A549 (cell line): Measurements from ENCODE around the gene RAPGEF3. TPM values are rescaled to one million over a fixed set of nuclear protein-coding genes. Genes with fewer than 3 reads are reported as not detected.

Source experiments
- ATAC-seq, 2 experiments: fragments of 200-7000 bp in 1 of 2; fragments of >200 bp in 1 of 2; cut with Nextera tagmentation in 1 of 2; cut with Tn5 transposase in 1 of 2; 3 replicates each; pipeline versions ENCODE4 v1.8.0 to v1.9.1; 2018 to 2020; ENCODE audit warnings: mild to moderate bottlenecking in 1 of 2, moderate library complexity in 1 of 2
- CTCF ChIA-PET: fragments of 300-600 bp; sonication (Branson Sonifier 250); formaldehyde crosslinking; extraction: SDS; loops from one replicate; lab custom pipeline; 2021; ENCODE audit warnings: antibody characterized with exemption, inconsistent platforms; lab: Yijun Ruan, JAX
- POLR2A ChIA-PET: fragments of 350-600 bp; formaldehyde crosslinking; extraction: SDS; loops from one replicate; lab custom pipeline; 2021; ENCODE audit warnings: antibody characterized with exemption, inconsistent platforms; lab: Yijun Ruan, JAX
- DNase-seq, 2 experiments: peaks; one replicate each; pipeline versions ENCODE4 v3.0.0 to v3.0.0-alpha.2; 2011 to 2016; ENCODE audit warnings: low read depth in 1 of 2, low spot score in 1 of 2
- FAIRE-seq: peaks from 2 replicates; lab custom pipeline; 2011; peaks lifted over from hg19 to GRCh38; lab: Jason Lieb, UNC
- H3K27ac ChIP-seq, 2 experiments: fragments of >200 bp; sonication (Bioruptor Twin); formaldehyde crosslinking; 3 replicates each; pipeline ENCODE4 v1.5.1; 2016 to 2017
- H3K4me1 ChIP-seq: fragments of >200 bp; sonication (Bioruptor Twin); formaldehyde crosslinking; 3 replicates; pipeline ENCODE4 v1.6.1; 2016
- H3K4me2 ChIP-seq: fragments of >200 bp; sonication (Bioruptor Twin); formaldehyde crosslinking; 3 replicates; pipeline ENCODE4 v1.6.1; 2016
- H3K4me3 ChIP-seq: fragments of >200 bp; sonication (Bioruptor Twin); formaldehyde crosslinking; 3 replicates; pipeline ENCODE4 v1.5.1; 2016
- H3K9me3 ChIP-seq: fragments of >200 bp; sonication (Bioruptor Twin); formaldehyde crosslinking; 3 replicates; pipeline ENCODE4 v1.6.1; 2016
- BHLHE40 ChIP-seq: IDR thresholded peaks from 2 replicates; pipeline ENCODE4 v1.6.1; 2012; ENCODE audit warnings: low read depth, low read length, inconsistent platforms
- CEBPB ChIP-seq, 2 experiments: fragments of >200 bp in 1 of 2; sonication (Bioruptor Twin) in 1 of 2; formaldehyde crosslinking in 1 of 2; IDR thresholded peaks; 2 replicates each; pipeline ENCODE4 v1.6.1; 2012 to 2016
- CHD4 ChIP-seq: fragments of 200-600 bp; sonication (generic); IDR thresholded peaks from 2 replicates; pipeline ENCODE4 v1.6.1; 2016; ENCODE audit warnings: antibody characterized with exemption, mild to moderate bottlenecking, borderline replicate concordance
- E2F6 ChIP-seq: IDR thresholded peaks from 2 replicates; pipeline ENCODE4 v1.6.1; 2012; ENCODE audit warnings: low read depth, borderline replicate concordance
- FOXS1 ChIP-seq: fragments of 250-450 bp; sonication (Bioruptor Pico); IDR thresholded peaks from 2 replicates; pipeline ENCODE4 v1.5.0; 2020; ENCODE audit warnings: mild to moderate bottlenecking, moderate library complexity
- HEYL ChIP-seq: fragments of 250-450 bp; sonication (Bioruptor Pico); IDR thresholded peaks from 2 replicates; pipeline ENCODE4 v1.8.0; 2021; ENCODE audit warnings: mild to moderate bottlenecking, moderate library complexity
- HOXA7 ChIP-seq: fragments of 250-450 bp; sonication (Bioruptor Pico); IDR thresholded peaks from 2 replicates; pipeline ENCODE4 v1.5.0; 2020; ENCODE audit warnings: mild to moderate bottlenecking, moderate library complexity
- HOXB13 ChIP-seq: fragments of 250-450 bp; sonication (Bioruptor Pico); IDR thresholded peaks from 2 replicates; pipeline ENCODE4 v1.5.0; 2020; ENCODE audit warnings: low read depth, mild to moderate bottlenecking, moderate library complexity
- HOXB5 ChIP-seq: fragments of 250-450 bp; sonication (Bioruptor Pico); IDR thresholded peaks from 2 replicates; pipeline ENCODE4 v1.5.0; 2020; ENCODE audit warnings: mild to moderate bottlenecking, moderate library complexity
- KDM5A ChIP-seq: fragments of 200-600 bp; sonication (generic); IDR thresholded peaks from 2 replicates; pipeline ENCODE4 v1.6.1; 2016; ENCODE audit warnings: antibody characterized with exemption, mild to moderate bottlenecking
- MAFK ChIP-seq: fragments of 450-650 bp; IDR thresholded peaks from 2 replicates; pipeline ENCODE4 v1.6.1; 2014; ENCODE audit not compliant: partially characterized antibody
- NFE2L2 ChIP-seq: fragments of 150-350 bp; conservative IDR thresholded peaks from 2 replicates; pipeline ENCODE4 v1.6.1; 2014; ENCODE audit warnings: low read length
- NR3C1 ChIP-seq: fragments of >200 bp; sonication (Bioruptor Twin); formaldehyde crosslinking; IDR thresholded peaks from 3 replicates; pipeline ENCODE4 v1.6.1; 2017
- RARB ChIP-seq: fragments of 250-450 bp; sonication (Bioruptor Pico); IDR thresholded peaks from 2 replicates; pipeline ENCODE4 v1.8.0; 2021; ENCODE audit warnings: mild to moderate bottlenecking, moderate library complexity
- RCOR1 ChIP-seq: fragments of 150-350 bp; IDR thresholded peaks from 2 replicates; pipeline ENCODE4 v1.6.1; 2014; ENCODE audit warnings: antibody characterized with exemption, low read length, low read depth
- SREBF2 ChIP-seq: fragments of 450-650 bp; IDR thresholded peaks from 2 replicates; pipeline ENCODE4 v1.6.1; 2014; ENCODE audit warnings: mild to moderate bottlenecking, moderate library complexity
- TP53 ChIP-seq: fragments of 250-450 bp; sonication (Bioruptor Pico); IDR thresholded peaks from 2 replicates; pipeline ENCODE4 v1.5.0; 2021; ENCODE audit warnings: mild to moderate bottlenecking, moderate library complexity
- ZSCAN20 ChIP-seq: fragments of 250-450 bp; sonication (Bioruptor Pico); IDR thresholded peaks from 2 replicates; pipeline ENCODE4 v1.8.0; 2022; ENCODE audit warnings: mild to moderate bottlenecking, moderate library complexity
- WGBS: methylation state at CpG from one replicate; pipeline ENCODE4 v1.1.6; 2017; ENCODE audit errors: missing lambda C conversion rate; 5-methylcytosine and 5-hydroxymethylcytosine counted together
- polyA plus RNA-seq, 4 experiments: library from polyadenylated mRNA; depleted of rRNA in 3 of 4; stranded (reverse); fragments of >200 nt; fragmentation: RNase III in 1 of 4; extraction: RNeasy Plus Mini Kit Qiagen cat#74134 plus additional on column Dnase treatment in 1 of 4; gene quantifications; 2 replicates in 3 of 4; 3 replicates in 1 of 4; pipeline ENCODE4 v1.2.3, GENCODE V29; 2011 to 2017
- TF ChIP-seq, protein P1 (sequence below): IDR thresholded peaks from 2 replicates; pipeline ENCODE4 v1.6.1; 2012
- TF ChIP-seq, protein P2 (sequence below): fragments of 200-600 bp; sonication (generic); IDR thresholded peaks from 2 replicates; pipeline ENCODE4 v1.6.1; 2016; ENCODE audit warnings: antibody characterized with exemption, mild to moderate bottlenecking, moderate library complexity
- TF ChIP-seq, protein P3 (sequence below): fragments of >200 bp; sonication (Bioruptor Twin); formaldehyde crosslinking; IDR thresholded peaks from 3 replicates; pipeline ENCODE4 v1.6.1; 2016

Gene RAPGEF3
- polyA plus RNA-seq, 2 of the 4 experiments (the other 2 are of a cell fraction) = 0.70 to 0.89 TPM

- no peak overlapping the region for H3K4me2 ChIP-seq
- no peak for DNase-seq
- H3K4me1 ChIP-seq = no peaks in the 10 kb centered on the region
- no peak for TF ChIP-seq MAFK
- TF ChIP-seq FOXS1 (CRISPR knock-in tag) = no peak
- TF ChIP-seq KDM5A = no peak
- H3K4me3 ChIP-seq = no peak overlapping the region
- no peak for ATAC-seq
- POLR2A ChIA-PET = no interaction called here
- FAIRE-seq = no peak
- 100% methylated on average over 1 of the region's 9 CpGs for WGBS
- H3K9me3 ChIP-seq = no peaks in the 10 kb centered on the region
- no peak overlapping the region for H3K27ac ChIP-seq
- CTCF ChIA-PET = interaction anchor here (1.2 to 59.0 kb wide), 7 partner anchors 9 to 79 kb away, joined by 3 to 1532 read pairs (median 28); partner anchors contain the start of genes ENDOU and RAPGEF3
Measured at GRCh38 chr12:47794679-47795078, 36.0 kb upstream of the RAPGEF3 start.

GRCh38 chr12:47793015-47793681 is 34.5 kb upstream of the RAPGEF3 start:
- Histone ChIP-seq H3K9me3 (no peaks in the 10 kb centered on the region), H3K27ac (no peak overlapping the region), H3K4me3 (no peak overlapping the region), H3K4me1 (no peaks in the 10 kb centered on the region), H3K4me2 (no peak overlapping the region)
- 94% methylated on average over 10 of the region's 15 CpGs for WGBS
- ChIA-PET POLR2A (interaction anchor here (0.6 kb wide), 1 partner anchor 34 kb away, joined by 3 read pairs; no protein-coding TSS in a partner anchor), CTCF (interaction anchor here (0.7 to 59.0 kb wide), 10 partner anchors 9 to 157 kb away, joined by 3 to 1532 read pairs (median 4); partner anchors contain the start of genes ENDOU, HDAC7 and RAPGEF3)
- no peak for ATAC-seq
- FAIRE-seq = no peak
- no peak for DNase-seq
- no peak for TF ChIP-seq RCOR1
- TF ChIP-seq ZSCAN20 = no peak
- TF ChIP-seq HOXB13 (CRISPR knock-in tag) = no peak

- WGBS = 93% methylated on average over 10 of the region's 16 CpGs
- no peak for TF ChIP-seq HOXA7 (CRISPR knock-in tag)
- no peak for TF ChIP-seq BHLHE40
- no peak for TF ChIP-seq FOXS1 (CRISPR knock-in tag)
- no peak for TF ChIP-seq HEYL
- no peak for TF ChIP-seq CHD4
- no peak for TF ChIP-seq CEBPB (IDR thresholded peaks at IDR 0.05)
- TF ChIP-seq, protein P1, sequence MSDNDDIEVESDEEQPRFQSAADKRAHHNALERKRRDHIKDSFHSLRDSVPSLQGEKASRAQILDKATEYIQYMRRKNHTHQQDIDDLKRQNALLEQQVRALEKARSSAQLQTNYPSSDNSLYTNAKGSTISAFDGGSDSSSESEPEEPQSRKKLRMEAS = no peak
- no peak for TF ChIP-seq HOXB5 (CRISPR knock-in tag)
- no peak for TF ChIP-seq RARB (CRISPR knock-in tag)
- TF ChIP-seq NR3C1 = no peak
- no peak for TF ChIP-seq TP53
- TF ChIP-seq, protein P2, sequence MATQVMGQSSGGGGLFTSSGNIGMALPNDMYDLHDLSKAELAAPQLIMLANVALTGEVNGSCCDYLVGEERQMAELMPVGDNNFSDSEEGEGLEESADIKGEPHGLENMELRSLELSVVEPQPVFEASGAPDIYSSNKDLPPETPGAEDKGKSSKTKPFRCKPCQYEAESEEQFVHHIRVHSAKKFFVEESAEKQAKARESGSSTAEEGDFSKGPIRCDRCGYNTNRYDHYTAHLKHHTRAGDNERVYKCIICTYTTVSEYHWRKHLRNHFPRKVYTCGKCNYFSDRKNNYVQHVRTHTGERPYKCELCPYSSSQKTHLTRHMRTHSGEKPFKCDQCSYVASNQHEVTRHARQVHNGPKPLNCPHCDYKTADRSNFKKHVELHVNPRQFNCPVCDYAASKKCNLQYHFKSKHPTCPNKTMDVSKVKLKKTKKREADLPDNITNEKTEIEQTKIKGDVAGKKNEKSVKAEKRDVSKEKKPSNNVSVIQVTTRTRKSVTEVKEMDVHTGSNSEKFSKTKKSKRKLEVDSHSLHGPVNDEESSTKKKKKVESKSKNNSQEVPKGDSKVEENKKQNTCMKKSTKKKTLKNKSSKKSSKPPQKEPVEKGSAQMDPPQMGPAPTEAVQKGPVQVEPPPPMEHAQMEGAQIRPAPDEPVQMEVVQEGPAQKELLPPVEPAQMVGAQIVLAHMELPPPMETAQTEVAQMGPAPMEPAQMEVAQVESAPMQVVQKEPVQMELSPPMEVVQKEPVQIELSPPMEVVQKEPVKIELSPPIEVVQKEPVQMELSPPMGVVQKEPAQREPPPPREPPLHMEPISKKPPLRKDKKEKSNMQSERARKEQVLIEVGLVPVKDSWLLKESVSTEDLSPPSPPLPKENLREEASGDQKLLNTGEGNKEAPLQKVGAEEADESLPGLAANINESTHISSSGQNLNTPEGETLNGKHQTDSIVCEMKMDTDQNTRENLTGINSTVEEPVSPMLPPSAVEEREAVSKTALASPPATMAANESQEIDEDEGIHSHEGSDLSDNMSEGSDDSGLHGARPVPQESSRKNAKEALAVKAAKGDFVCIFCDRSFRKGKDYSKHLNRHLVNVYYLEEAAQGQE = no peak
- TF ChIP-seq, protein P3, sequence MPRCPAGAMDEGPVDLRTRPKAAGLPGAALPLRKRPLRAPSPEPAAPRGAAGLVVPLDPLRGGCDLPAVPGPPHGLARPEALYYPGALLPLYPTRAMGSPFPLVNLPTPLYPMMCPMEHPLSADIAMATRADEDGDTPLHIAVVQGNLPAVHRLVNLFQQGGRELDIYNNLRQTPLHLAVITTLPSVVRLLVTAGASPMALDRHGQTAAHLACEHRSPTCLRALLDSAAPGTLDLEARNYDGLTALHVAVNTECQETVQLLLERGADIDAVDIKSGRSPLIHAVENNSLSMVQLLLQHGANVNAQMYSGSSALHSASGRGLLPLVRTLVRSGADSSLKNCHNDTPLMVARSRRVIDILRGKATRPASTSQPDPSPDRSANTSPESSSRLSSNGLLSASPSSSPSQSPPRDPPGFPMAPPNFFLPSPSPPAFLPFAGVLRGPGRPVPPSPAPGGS = no peak
- no peak for TF ChIP-seq E2F6
- TF ChIP-seq NFE2L2 = no peak
- no peak for TF ChIP-seq SREBF2
- TF ChIP-seq MAFK = no peak
- TF ChIP-seq, all 56 proteins: peak for 0
- ChIA-PET POLR2A (no interaction called here), CTCF (interaction anchor here (1.0 to 59.0 kb wide), 9 partner anchors 10 to 50 kb away, joined by 3 to 1532 read pairs (median 4); partner anchors contain the start of genes ENDOU, HDAC7 and RAPGEF3)
- Histone ChIP-seq H3K4me1 (no peaks in the 10 kb centered on the region), H3K4me2 (no peak overlapping the region), H3K27ac (no peak overlapping the region), H3K4me3 (no peak overlapping the region), H3K9me3 (no peaks in the 10 kb centered on the region)
- no peak for DNase-seq
- FAIRE-seq = no peak
- ATAC-seq = no peak; a peak in 1 of 6 replicates
Measured at GRCh38 chr12:47791874-47792273, 33.2 kb upstream of the RAPGEF3 start.
